ENCODE data around the gene GCLM. TPM values are rescaled to one million over a fixed set of nuclear protein-coding genes. Genes with fewer than 3 reads are reported as not detected.
A peak's percentile ranks its signal among the peaks of the same experiment; 100 is the strongest.

Gene GCLM
- total and polyA plus RNA-seq, 9 of the 15 experiments (the other 6 are each of a cell fraction or from before 2014, with no cell fraction given) = 9.3 to 71.6 (median 24.5) TPM

GRCh38 chr1:93851327-93851712, 57.9 kb downstream of the GCLM start:
- H3K9me3 ChIP-seq (replicated peaks; ENCODE audit: control insufficient read depth, insufficient read depth, low read depth, low read length) = no peaks in the 10 kb centered on the region
- TF ChIP-seq ZFP36 (IDR thresholded peaks at IDR 0.05; ENCODE audit: low read depth, low read length, partially characterized antibody) = peak; percentile 69
- no peak for TF ChIP-seq ID3 (CRISPR knock-in tag; IDR thresholded peaks at IDR 0.05)
- no peak for TF ChIP-seq ID3 (tag; IDR thresholded peaks at IDR 0.05)
- peak; percentile 38; the same call in 1 of the 2 replicates for TF ChIP-seq ARID1B (IDR thresholded peaks at IDR 0.05)
- TF ChIP-seq NELFE (IDR thresholded peaks at IDR 0.05; ENCODE audit: insufficient read depth, insufficient read length) = no peak
- peak; percentile 48; the same call in 1 of the 2 replicates for TF ChIP-seq BCOR (IDR thresholded peaks at IDR 0.05)
- peak; percentile 35; the same call in 1 of the 2 replicates for TF ChIP-seq NCOR1 (IDR thresholded peaks at IDR 0.05)
- TF ChIP-seq KDM1A (IDR thresholded peaks at IDR 0.05) = peak; percentile 19 to 61; a peak in 2 of 4 replicates
- TF ChIP-seq CBFA2T2 (conservative IDR thresholded peaks at IDR 0.05) = 0 out of 2 replicates have a peak, but pooled peaks have one; percentile 19
- peak; percentile 37; the same call in 1 of the 2 replicates for TF ChIP-seq TAL1 (IDR thresholded peaks at IDR 0.05)
- TF ChIP-seq TCF3 (CRISPR knock-in tag; IDR thresholded peaks at IDR 0.05) = peak; percentile 73
- no peak for TF ChIP-seq ZSCAN32 (CRISPR knock-in tag; IDR thresholded peaks at IDR 0.05)
- TF ChIP-seq MEF2D (tag; conservative IDR thresholded peaks at IDR 0.05; ENCODE audit: low read depth) = 0 out of 2 replicates have a peak, but pooled peaks have one; percentile 55
- TF ChIP-seq ZFX (CRISPR knock-in tag; IDR thresholded peaks at IDR 0.05) = peak; percentile 36; the same call in 1 of the 2 replicates
- TF ChIP-seq CBFA2T3 (IDR thresholded peaks at IDR 0.05) = peak; percentile 65
- no peak for TF ChIP-seq DLX4 (CRISPR knock-in tag; IDR thresholded peaks at IDR 0.05)
- peak; percentile 79; the same call in 1 of the 2 replicates for TF ChIP-seq MEF2A (IDR thresholded peaks at IDR 0.05; ENCODE audit: control insufficient read depth, low read depth, low read length)
- 0 out of 2 replicates have a peak, but pooled peaks have one; percentile 28 for TF ChIP-seq KLF16 (IDR thresholded peaks at IDR 0.05)
- peak; percentile 92 for TF ChIP-seq RBM25 (IDR thresholded peaks at IDR 0.05; ENCODE audit: low read depth, low read length, severe bottlenecking)
- no peak for TF ChIP-seq DDX20 (tag; IDR thresholded peaks at IDR 0.05; ENCODE audit: low read depth)
- no peak for TF ChIP-seq CBX5 (IDR thresholded peaks at IDR 0.05; ENCODE audit: borderline replicate concordance, low read depth)
- ChIA-PET POLR2A (no interaction called here), CTCF (ENCODE audit: low intra/inter-chr PET ratio) (interaction anchor here (0.9 kb wide), 1 partner anchor 222 kb away, joined by 4 read pairs; no protein-coding TSS in a partner anchor)
- intact Hi-C loops (cut with micrococcal nuclease) (no loop called here), in situ Hi-C loops (cut with MboI) (loop anchor here (25.0 kb wide), 1 partner anchor 989 kb away; no protein-coding TSS in a partner anchor)
- FAIRE-seq (no peak), ATAC-seq (no peak), DNase-seq (ENCODE audit: extremely low read depth in 1 of 4, low spot score in 3 of 4) (peak in 2 of 4 experiments; percentile 49 to 64)
- H3K9ac ChIP-seq (ENCODE audit: insufficient read depth in 1 of 2, low read depth in 2 of 2, low read length in 2 of 2) = no peak overlapping the region
- no peaks in the 10 kb centered on the region for H3K79me2 ChIP-seq (ENCODE audit: control insufficient read depth, insufficient read depth, low read length)
- H3K4me2 ChIP-seq (ENCODE audit: insufficient read depth, low read length) = peak overlapping the region; percentile 3; the same call in 1 of the 2 replicates
- no TSS peak for BruUV-seq (replicated peaks)
- H3K4me1 ChIP-seq (replicated peaks in 1 of 2; ENCODE audit: control insufficient read depth in 2 of 2, insufficient read depth in 2 of 2, low read length in 2 of 2) = peaks cover 9 to 16% of the 10 kb centered on the region in 2 experiments; a peak in 2 of 5 replicates
- H3K36me3 ChIP-seq (ENCODE audit: control insufficient read depth, insufficient read depth, low read length) = no peaks in the 10 kb centered on the region
- no peak overlapping the region for H2AFZ ChIP-seq (ENCODE audit: low read depth, low read length)
- no peaks in the 10 kb centered on the region for H3K27me3 ChIP-seq (ENCODE audit: control insufficient read depth in 2 of 2, insufficient read depth in 2 of 2, low read length in 2 of 2)
- H3K4me3 ChIP-seq = no peak overlapping the region
- H4K20me1 ChIP-seq (replicated peaks; ENCODE audit: control insufficient read depth, insufficient read depth, low read length) = no peaks in the 10 kb centered on the region
- H3K9me1 ChIP-seq (ENCODE audit: control insufficient read depth, insufficient read depth, low read length) = no peaks in the 10 kb centered on the region
- H3K27ac ChIP-seq (ENCODE audit: extremely low read depth, low read depth, low read length) = no peak overlapping the region; the same call in 2 of the 3 replicates

All from K562 (cell line).